Astrocyte of the cerebellum (primary cell): Measurements from ENCODE around the gene ADCY1.

ENCODE experiments used
- DNase-seq: peaks from one replicate; pipeline ENCODE4 v3.0.0-alpha.2; 2011; ENCODE audit warnings: low read depth
- H3K4me3 ChIP-seq: 2 replicates; pipeline ENCODE4 v1.5.1; 2011; ENCODE audit warnings: mild to moderate bottlenecking, low read depth, low read length, moderate library complexity
- CTCF ChIP-seq: IDR thresholded peaks from 2 replicates; pipeline ENCODE4 v1.5.1; 2012; ENCODE audit warnings: low read length, low read depth, moderate library complexity, mild to moderate bottlenecking; ENCODE audit errors: missing control alignments
- in situ Hi-C: cut with HindIII; loops from 2 replicates; pipeline ENCODE4 v1.10.0; 2017; ENCODE audit warnings: low sequenced_read_pairs

Gene ADCY1

GRCh38 chr7:45655539-45655938 lies 81.4 kb downstream of the ADCY1 start:
- in situ Hi-C loops, result no loop called here
- no peak overlapping the region for H3K4me3 ChIP-seq
- DNase-seq, result no peak
- TF ChIP-seq CTCF, result no peak

- in situ Hi-C loops, result no loop called here
- TF ChIP-seq CTCF, result no peak
- DNase-seq, result no peak
- H3K4me3 ChIP-seq, result no peak overlapping the region
Observed at GRCh38 chr7:45656431-45656830, 82.3 kb downstream of the ADCY1 start.

- in situ Hi-C loops, result no loop called here
- TF ChIP-seq CTCF, result no peak
- no peak overlapping the region for H3K4me3 ChIP-seq
- DNase-seq, result no peak
Observed at GRCh38 chr7:45657136-45657889, 83.1 kb downstream of the ADCY1 start.

- H3K4me3 ChIP-seq, result no peak overlapping the region
- in situ Hi-C loops, result no loop called here
- DNase-seq, result no peak
- no peak for TF ChIP-seq CTCF
Observed at GRCh38 chr7:45657890-45658715, 83.9 kb downstream of the ADCY1 start.

GRCh38 chr7:45658716-45659495 lies 84.7 kb downstream of the ADCY1 start:
- TF ChIP-seq CTCF, result no peak
- no peak overlapping the region for H3K4me3 ChIP-seq
- in situ Hi-C loops, result no loop called here
- DNase-seq, result no peak

- no peak for TF ChIP-seq CTCF
- no peak overlapping the region for H3K4me3 ChIP-seq
- no peak for DNase-seq
- in situ Hi-C loops, result no loop called here
Observed at GRCh38 chr7:45659496-45660139, 85.5 kb downstream of the ADCY1 start.
